ENCODE measurements around the gene SIL1. TPM values are rescaled to one million over a fixed set of nuclear protein-coding genes. Genes with fewer than 3 reads are reported as not detected.
A peak's percentile ranks its signal among the peaks of the same experiment; 100 is the strongest.

SIL1 gene
- total RNA-seq, 1 experiment from 2014 or later, result 27.5 TPM

DNA sequence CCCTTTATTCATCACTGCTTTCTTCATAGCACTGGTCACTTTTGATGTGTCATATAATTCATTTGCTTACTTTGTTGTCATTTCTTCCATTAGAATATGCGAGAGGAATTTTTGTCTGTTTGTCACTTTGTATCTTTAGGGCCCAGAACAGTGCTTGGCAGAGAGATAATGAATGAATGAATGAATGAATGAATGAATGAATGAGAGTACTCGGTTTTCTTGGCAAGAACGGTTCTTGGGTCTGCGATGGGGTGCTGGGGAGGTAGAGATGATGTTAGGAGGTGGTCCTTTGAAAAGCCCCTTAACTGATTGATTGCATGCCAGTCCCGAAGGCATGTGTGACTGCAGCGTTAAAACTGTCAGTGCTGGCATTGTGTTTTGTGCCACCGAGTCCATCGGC, 270.6 kb downstream of the SIL1 start:
- DNase-seq (ENCODE audit: low read depth), result no peak

DNA sequence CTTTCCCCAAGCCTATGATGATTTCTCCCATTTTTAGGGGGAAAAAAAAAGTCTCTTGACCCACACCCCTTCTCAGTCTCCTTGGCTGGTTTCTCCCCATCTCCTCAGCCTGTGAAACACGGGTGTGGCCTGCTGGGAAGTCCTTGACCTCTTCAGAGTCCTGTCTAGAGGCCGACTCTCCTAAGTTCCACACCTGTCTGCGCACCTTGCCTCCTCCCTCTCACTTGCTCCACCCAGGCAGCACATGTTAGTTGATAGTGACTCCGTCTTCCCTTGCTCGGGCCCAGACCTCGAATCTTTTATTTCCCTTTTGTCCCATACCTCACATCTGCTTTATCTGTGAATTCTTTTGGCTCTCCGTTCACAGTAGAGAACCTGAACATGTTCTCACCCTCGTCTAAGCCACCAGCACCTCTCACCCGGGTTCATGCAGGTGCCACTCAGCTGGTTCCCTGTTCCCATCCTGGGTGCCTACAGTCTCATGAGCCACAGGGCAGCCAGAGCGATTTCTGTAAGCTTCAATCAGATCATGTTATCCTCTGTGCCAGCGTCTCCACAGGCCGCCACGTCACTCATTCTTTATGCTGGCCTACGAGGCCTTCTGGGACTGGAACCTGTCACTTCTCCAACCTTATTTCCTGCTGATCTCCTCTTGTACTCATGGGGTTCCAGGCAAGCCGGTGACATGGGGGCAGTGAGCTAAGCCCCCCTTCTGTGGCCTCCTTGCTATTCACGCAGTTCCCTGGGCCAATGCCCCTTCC, 271.3 kb downstream of the SIL1 start:
- DNase-seq (ENCODE audit: low read depth), result no peak

DNA sequence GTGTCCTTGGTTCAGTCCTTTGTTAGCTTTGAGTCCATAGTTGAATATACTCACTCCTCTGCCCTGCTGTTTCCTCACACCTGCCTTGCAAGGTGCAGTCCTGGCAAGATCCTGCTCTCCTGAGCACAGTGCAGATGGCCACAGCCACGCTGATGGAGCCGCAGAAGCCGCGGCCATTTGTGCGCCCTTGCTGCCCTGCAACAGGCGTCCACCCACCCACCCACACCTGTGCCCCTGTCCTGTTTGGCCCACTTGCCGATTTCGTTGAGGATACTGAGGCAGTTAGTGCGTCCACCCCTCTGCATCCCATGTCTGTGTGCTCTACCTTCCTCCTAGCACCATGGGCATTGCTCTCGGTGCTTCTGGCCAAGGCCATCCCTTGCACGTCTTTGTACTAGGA, 271.9 kb downstream of the SIL1 start:
- DNase-seq (ENCODE audit: low read depth), result no peak

DNA sequence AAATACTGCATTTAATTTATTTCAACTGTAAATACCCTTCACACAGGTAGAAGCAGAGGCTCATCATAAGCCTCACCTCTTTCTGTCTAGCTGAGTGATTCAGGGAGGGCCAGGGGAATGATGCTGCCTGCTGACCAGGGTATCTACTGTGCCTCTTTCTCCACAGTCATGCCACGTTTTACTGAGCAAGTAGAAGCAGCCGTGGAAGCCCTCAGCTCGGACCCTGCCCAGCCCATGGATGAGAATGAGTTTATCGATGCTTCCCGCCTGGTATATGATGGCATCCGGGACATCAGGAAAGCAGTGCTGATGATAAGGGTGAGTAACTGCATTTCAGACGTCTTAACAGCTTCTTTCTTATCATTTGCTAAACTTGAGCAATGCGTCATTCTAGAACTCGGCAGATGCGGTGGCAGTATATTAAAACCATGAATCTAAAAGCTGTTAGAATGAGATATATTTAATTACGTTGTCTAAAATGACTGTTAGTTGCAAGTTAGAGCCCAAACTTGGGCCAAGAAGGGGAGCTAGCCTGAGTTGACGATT, 273.0 kb downstream of the SIL1 start:
- DNase-seq (ENCODE audit: low read depth), result no peak

DNA sequence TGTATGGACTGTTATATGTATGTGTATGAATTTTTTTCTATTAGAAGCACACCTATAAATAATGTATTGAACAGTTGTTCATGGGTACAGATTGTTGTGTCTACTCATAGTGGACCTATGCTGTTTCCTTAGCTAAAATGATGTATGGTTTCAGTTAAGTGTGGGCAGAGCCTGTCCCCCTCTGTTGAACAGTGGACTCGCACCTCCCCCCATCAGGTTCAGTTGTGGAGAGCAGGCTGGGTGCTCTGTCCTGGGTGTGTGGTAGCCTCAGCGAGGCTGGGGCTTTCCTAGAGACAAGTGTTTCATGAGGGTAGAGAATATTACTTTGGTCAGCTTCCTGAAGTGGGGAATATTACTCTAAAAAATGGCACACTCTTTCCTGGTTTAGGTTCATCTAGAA, 275.7 kb downstream of the SIL1 start:
- DNase-seq (ENCODE audit: low read depth), result no peak

DNA sequence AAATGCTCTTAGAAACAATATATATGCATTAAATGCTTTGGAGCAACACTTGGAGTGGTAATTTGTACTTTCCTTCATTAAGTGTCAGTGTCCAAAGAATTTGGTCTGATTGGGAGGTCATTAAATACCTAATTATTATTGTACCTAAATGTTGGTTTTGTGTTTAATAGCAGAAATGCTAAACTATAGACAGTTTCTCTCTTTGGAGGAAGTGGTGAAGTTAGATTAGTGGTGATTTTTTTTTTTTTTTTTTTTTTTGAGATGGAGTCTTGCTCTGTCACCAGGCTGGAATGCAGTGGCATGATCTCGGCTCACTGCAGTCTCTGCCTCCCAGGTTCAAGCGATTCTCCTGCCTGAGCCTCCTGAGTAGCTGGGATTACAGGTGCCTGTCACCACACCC, 276.8 kb downstream of the SIL1 start:
- DNase-seq (ENCODE audit: low read depth), result peak; percentile 68

DNA sequence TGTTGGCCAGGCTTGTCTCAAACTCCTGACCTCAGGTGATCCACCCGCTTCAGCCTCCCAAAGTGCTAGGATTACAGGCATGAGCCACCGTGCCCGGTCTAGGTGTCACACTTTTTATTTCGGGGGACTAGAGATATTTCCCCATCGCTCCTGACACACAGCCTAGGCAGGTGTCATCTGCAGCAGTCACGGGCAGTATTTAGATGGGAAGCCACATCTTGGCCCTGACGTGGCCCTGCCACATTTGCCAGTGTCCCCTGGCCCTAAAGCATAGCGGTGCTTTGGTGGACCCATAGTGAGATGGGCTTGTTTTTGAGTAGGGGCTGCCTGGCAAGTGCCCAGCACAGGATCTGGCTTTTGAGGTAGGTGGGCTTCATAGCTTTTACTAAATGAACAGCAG, 278.0 kb downstream of the SIL1 start:
- DNase-seq (ENCODE audit: low read depth), result no peak

DNA sequence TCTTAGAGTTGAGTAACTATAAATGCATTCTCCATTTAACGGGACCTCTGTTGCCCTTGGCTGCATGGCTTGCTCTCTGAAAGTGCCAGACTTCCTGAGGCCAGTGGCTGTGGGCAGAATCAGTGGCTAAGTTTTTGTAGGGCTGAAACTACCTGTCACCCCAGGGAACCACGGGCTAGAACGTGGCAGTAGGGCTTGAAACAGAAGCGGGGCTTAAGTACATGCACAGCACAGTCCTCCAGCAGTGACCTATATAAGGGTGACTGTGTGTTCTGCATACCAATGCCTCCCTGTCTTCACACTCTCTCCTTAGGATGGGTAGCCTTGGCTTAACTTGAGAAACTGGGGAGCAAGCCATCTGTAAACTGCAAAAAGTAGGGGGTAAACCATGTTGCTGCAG, 279.5 kb downstream of the SIL1 start:
- no peak for DNase-seq (ENCODE audit: low read depth)

DNA sequence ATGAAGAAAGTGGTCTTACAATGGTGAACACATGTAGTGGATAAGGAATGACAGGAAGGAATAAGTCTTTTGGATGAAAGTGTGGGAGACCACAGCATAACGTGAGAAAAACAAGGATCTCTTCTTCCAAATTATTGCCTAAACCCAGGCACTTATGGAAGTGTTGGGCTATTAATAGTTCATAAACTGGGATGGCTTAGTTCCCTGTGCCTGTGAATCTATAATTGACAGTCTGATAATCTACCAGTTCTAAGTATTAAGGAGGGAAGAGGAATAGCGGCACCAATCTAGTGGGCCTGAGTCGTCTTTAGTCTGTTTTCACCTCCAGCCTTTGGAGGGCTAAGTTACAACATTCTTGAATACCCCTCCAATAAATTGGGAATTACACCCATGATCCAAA, 283.8 kb downstream of the SIL1 start:
- DNase-seq (ENCODE audit: low read depth), result no peak

DNA sequence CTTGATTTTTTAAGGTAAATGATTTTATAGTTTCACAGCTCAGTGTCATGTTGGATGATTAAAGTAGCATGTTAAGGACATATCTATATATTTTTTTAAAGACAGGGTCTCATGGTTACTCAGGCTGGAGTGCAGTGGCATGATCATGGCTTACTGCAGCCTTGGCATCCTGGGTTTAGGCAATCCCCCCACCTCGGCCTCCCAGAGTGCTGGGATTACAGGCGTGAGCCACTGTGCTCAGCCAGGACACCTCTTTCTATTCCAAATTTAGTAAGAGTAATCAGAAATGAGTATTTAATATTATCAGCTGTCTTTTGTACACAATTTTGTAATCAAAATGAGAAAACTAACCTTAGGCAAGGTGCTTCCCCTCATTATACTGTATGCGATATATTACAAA, 284.4 kb downstream of the SIL1 start:
- no peak for DNase-seq (ENCODE audit: low read depth)

DNA sequence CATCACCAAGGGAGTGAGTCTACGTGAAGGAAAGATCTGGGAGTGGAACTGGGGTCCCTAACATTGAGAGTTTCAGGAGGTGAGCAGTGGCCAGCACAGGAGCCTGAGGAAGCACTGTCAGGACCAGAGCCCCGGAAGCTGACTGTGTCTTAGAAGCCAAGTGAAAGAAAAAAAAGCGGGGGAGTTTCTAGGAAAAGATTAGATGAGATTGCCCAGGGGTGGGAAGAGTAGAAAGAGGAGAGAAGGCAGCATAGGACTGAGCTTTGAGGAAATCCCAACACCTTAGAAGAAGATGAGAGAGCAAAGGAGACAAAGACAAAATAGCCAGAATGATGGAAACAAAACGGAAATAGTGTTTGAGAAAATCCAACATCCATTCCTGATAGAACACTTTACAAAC, 286.1 kb downstream of the SIL1 start:
- DNase-seq (ENCODE audit: low read depth), result no peak

DNA sequence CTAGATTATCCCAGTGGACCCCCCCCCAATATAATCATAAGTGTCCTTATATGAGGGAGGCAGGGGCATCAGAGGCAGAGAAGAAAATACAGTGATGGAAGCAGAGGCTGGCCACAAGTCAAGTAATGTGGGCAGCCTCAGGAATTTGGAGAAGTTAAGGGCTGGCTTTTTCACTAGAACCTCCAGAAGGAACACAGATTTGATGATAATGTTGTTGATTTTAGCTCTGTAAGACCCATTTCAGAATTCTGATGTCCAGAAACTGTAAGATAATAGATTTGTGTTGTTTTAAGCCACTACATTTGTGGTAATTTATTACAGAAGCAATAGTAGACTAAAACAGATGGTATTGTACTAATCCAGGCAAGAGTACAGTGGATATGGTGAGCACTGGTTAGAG, 286.7 kb downstream of the SIL1 start:
- no peak for DNase-seq (ENCODE audit: low read depth)

DNA sequence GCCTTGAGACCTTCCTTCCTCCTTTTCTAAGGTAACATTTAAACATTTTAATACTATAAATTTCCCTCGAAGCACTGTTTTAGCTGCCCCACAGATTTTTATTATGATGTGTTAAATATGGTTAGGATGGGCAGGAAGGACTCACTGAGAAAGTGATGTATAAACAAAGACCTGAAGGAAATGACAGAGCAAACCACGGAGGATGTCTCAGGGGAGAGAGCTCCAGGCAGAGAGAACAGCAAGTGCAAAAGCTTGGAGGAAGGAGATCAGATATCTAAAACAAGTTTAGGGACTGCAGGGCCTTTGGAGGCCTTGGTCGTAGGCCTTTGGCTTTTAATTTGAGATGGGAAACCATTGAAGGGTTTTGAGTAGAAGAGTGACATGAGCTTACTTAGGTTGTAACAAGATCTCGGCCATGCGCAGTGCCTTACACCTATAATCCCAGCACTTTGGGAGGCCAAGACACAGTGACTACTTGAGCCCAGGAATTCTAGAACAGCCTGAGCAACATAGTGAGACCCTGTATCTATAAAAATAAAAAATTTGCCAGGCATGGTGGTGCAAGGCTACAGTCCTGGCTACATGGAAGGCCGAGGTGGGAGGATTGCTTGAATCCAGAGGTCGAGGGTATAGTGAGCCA, 287.5 kb downstream of the SIL1 start:
- peak; percentile 78 for DNase-seq (ENCODE audit: low read depth)

DNA sequence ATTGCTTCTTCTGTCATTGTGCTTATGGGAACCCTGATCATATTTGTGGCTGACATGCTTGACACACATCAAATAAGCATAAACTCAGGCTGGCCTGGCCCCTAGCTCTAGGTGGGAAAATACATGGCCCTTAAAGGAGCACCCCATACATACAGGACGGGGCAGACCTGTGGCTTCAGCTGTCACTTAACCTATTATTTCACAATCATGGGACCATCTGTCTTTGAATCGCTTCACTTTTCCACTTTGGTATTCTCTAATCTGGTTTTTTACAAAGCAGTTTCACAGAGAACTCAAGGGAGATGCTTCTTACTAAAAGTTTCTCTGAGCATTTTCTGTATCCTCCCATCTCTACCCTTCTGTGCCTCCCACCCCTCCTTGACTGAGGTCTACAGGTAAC, 288.4 kb downstream of the SIL1 start:
- DNase-seq (ENCODE audit: low read depth), result no peak

DNA sequence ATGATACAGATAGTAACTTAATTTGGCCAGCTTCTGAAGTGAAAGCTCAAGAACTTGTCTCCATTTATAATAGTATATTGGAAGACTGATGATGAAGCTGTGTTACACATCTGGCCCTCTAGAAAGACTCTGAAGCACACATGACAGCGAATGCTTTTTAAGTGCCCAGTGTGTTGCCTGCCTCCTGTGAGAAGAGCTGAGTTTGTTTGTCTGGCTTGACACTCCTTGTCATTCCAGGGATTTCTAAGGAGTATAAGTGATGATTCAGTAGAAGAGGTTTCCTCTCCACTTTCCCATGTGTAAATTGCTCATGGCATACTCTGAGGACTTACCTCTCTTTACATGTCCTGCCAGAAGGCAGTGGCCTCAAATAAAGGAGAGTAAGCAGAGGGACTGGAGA, 292.6 kb downstream of the SIL1 start:
- DNase-seq (ENCODE audit: low read depth), result peak; percentile 88

DNA sequence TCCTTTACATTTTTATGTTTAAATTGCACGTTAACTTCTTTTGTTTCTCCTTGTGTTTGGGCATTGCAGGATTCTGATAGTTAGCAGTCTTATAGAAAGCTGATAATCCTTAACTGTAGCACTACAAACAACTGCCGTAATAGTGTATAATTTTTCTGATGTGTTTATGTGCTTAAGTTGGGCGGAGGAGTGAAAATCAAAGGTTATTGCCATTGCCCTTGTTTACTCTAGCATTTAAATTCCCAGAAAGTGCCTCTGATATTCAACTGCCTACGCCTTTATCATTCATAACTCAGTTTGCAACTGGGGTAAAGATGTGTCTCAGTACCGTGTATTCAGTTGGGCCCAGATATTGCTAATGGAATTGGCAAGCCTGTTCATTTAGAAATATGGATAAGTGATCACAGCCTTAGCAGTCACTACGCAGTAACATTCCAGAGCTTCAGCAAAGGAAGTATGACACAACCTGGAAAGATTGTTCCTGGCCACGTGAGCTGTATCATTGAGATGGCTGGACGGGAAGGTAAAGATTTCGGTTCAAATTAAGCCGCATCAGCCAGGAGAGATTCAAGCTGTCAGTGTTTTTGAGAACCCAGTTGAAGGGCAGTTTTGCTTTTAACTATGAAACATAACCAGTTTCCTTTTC, 294.9 kb downstream of the SIL1 start:
- DNase-seq (ENCODE audit: low read depth), result peak; percentile 71

DNA sequence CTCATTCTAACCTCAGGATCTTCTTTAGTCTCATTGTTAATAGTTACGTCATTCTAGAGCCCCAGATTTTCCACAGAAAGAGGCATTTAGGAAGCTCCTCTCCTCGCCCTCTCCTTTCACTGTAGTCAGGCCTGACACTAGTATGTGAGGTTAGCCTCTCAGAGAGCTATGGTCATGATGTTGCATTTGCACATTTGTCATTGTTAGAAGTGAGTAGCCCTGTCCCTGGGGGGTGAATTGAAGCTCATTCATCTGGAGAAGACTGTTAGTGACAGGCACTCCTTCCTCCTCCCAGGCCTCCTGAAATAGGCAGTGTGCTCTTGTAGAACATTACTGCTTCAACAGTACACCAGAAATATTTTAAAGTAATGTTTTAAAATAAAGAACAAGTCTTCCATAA, 296.5 kb downstream of the SIL1 start:
- no peak for DNase-seq (ENCODE audit: low read depth)

DNA sequence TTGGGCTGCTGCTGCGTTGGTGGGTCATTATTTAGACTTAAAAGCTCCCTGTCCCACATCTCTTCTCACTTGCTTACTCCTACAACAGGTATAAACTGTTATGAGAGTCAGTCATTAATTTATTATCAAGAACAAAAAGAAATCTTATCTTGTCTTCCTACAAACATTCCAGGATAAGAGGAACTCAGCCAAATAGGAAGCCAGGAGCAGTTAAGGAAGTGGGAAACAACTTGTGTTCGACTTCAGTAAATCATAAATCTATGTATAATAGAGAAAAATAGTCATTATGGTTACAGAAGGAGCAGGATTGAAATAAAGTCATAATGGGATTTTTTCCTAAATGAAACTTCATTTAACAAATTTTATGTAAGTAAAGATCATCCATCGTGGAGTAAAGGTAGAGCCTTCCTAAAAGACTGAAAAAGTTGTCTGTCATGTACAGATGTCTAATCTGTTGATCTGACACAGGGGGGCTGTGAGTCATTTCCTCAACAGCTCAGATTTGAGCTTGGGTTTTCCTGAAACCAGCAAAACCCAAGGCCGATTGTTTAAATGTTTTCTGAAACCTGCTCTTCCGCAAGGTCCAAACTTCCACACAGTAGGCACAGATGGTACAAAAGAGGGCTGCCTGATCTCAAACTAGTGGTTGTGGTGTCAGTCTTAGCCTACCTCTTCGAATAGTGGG, 297.7 kb downstream of the SIL1 start:
- peak; percentile 87 for DNase-seq (ENCODE audit: low read depth)

DNA sequence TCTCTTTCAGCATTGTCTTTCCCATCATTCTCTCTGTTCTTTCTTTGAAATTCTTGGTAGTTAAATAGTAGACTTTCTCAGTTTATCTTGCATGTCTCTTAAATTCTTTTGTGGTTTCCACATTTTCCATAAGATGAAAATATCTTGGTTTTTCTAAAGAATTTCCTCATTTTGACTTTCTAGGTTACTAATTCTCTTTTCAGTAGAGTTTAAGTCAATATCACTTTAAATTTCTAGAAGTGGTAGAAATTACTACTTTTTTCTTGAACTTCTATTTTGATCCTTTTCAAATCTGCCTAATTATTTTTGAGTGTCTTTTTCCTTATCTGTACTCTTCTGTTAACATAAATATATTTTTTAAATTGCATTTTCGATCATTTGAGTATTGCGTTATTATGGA, 299.4 kb downstream of the SIL1 start:
- DNase-seq (ENCODE audit: low read depth), result no peak

DNA sequence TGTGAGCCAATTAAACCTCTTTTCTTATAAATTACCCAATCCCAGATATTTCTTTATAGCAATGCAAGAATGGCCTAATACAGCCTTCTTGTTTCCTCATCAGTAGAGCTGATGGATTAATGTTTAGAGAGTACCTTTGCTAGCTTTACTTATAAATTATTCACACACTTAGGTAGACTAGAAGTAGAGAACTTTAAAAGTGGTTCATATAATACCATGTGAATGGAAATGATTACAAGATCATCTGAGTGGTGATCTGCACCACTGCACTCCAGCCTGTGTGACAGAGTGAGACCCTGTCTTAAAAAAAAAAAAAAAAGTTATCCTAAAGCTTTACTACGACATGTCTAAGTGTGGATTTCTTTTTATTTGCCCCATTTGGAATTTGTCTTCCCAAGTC, 299.9 kb downstream of the SIL1 start:
- no peak for DNase-seq (ENCODE audit: low read depth)
